ENCODE measurements around the gene TLE6. TPM values are rescaled to one million over a fixed set of nuclear protein-coding genes. Genes with fewer than 3 reads are reported as not detected.

TLE6 gene
- total and polyA plus RNA-seq, 2 donors (not counting 3 experiments of a cell fraction or from before 2014, with no cell fraction given): 1.6 to 1.9 TPM

DNA sequence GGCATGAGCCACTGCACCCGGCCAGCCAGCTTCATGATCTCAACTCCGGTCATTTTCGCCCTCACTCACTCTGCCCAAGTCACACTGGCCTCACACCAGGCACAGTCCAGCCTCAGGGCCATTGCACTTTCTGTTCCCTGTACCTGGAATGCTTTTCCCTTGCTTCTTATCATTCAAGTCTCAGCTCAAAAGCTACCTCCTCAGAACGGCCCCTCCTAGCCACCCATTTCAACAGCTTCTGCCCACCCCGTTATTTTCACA lies 54.2 kb downstream of the TLE6 start:
- Histone ChIP-seq H4K20me1 (replicated peaks; ENCODE audit: control insufficient read depth, extremely low read depth, insufficient read depth, low read length) (no peaks in the 10 kb centered on the region), H3K36me3 (ENCODE audit: control insufficient read depth in 2 of 2, extremely low read depth in 1 of 2, insufficient read depth in 2 of 2, low read length in 2 of 2) (no peaks in the 10 kb centered on the region), H3K4me2 (ENCODE audit: insufficient read depth, low read length) (no peak overlapping the region), H3K27me3 (ENCODE audit: control insufficient read depth in 2 of 2, insufficient read depth in 2 of 2, low read length in 2 of 2) (peaks cover 1 to 8% of the 10 kb centered on the region in 2 experiments), H3K4me3 (replicated peaks in 1 of 3; ENCODE audit: insufficient read depth in 1 of 3, low read depth in 1 of 3, low read length in 3 of 3) (no peak overlapping the region), H3K9me3 (replicated peaks; ENCODE audit: control insufficient read depth, insufficient read depth, low read length) (no peaks in the 10 kb centered on the region), H3K27ac (ENCODE audit: insufficient read depth, low read depth, low read length) (no peak overlapping the region), H3K79me2 (ENCODE audit: control insufficient read depth, insufficient read depth, low read length) (no peaks in the 10 kb centered on the region), H3K4me1 (ENCODE audit: control insufficient read depth, extremely low read depth, insufficient read depth, low read length) (peaks cover 13% of the 10 kb centered on the region), H3K9ac (replicated peaks; ENCODE audit: extremely low read depth, insufficient read depth, low read length) (no peak overlapping the region), H3K9me1 (replicated peaks; ENCODE audit: control insufficient read depth, extremely low read depth, insufficient read depth, low read length) (no peaks in the 10 kb centered on the region), H2AFZ (ENCODE audit: low read depth, low read length) (no peak overlapping the region)
- intact Hi-C loops (cut with micrococcal nuclease) (no loop called here), dilution Hi-C loops (cut with MboI; ENCODE audit: extremely low pct_ligation_motif_present, low sequenced_read_pairs) (no loop called here)
- ChIA-PET CTCF (interaction anchor here (0.8 to 1.9 kb wide), 3 partner anchors 69 to 77 kb away, joined by 4 to 9 read pairs (median 5); no protein-coding TSS in a partner anchor), POLR2A (no interaction called here)
- TF ChIP-seq GATA2 (IDR thresholded peaks at IDR 0.05; ENCODE audit: insufficient read depth, insufficient read length, low read depth, low read length): no peak
- no peak for TF ChIP-seq POLR2A (IDR thresholded peaks at IDR 0.05; ENCODE audit: low read depth, low read length)
- no peak for TF ChIP-seq EZH2 (IDR thresholded peaks at IDR 0.05; ENCODE audit: borderline replicate concordance, low read depth, low read length, severe bottlenecking)
- TF ChIP-seq, protein P1, sequence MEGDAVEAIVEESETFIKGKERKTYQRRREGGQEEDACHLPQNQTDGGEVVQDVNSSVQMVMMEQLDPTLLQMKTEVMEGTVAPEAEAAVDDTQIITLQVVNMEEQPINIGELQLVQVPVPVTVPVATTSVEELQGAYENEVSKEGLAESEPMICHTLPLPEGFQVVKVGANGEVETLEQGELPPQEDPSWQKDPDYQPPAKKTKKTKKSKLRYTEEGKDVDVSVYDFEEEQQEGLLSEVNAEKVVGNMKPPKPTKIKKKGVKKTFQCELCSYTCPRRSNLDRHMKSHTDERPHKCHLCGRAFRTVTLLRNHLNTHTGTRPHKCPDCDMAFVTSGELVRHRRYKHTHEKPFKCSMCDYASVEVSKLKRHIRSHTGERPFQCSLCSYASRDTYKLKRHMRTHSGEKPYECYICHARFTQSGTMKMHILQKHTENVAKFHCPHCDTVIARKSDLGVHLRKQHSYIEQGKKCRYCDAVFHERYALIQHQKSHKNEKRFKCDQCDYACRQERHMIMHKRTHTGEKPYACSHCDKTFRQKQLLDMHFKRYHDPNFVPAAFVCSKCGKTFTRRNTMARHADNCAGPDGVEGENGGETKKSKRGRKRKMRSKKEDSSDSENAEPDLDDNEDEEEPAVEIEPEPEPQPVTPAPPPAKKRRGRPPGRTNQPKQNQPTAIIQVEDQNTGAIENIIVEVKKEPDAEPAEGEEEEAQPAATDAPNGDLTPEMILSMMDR (IDR thresholded peaks at IDR 0.05; ENCODE audit: extremely low read depth in 1 of 2, insufficient read depth in 1 of 2, low read depth in 1 of 2, low read length in 2 of 2): no peak
- TF ChIP-seq, protein P2, sequence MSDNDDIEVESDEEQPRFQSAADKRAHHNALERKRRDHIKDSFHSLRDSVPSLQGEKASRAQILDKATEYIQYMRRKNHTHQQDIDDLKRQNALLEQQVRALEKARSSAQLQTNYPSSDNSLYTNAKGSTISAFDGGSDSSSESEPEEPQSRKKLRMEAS (IDR thresholded peaks at IDR 0.05; ENCODE audit: insufficient read depth, insufficient read length): no peak
- TF ChIP-seq MYC (IDR thresholded peaks at IDR 0.05; ENCODE audit: low read depth, low read length): no peak
- no peak for TF ChIP-seq JUN (IDR thresholded peaks at IDR 0.05; ENCODE audit: borderline replicate concordance, insufficient read depth, insufficient read length, low read depth)
- no peak for TF ChIP-seq POLR2AphosphoS5 (IDR thresholded peaks at IDR 0.05; ENCODE audit: insufficient read depth, low read depth, low read length)
- no peak for DNase-seq (ENCODE audit: low read depth, low spot score)
- no TSS peak for BruUV-seq (replicated peaks)
- no peak for FAIRE-seq

Data from endothelial cell of umbilical vein (primary cell).